K562 (cell line): Measurements from ENCODE around the gene CCDC167. TPM values are rescaled to one million over a fixed set of nuclear protein-coding genes. Genes with fewer than 3 reads are reported as not detected.

Experiments used
- AFF4 ChIP-seq: sonication (generic); formaldehyde crosslinking; IDR thresholded peaks from 2 replicates; pipeline ENCODE4 v1.8.0; 2023; ENCODE audit warnings: mild to moderate bottlenecking, missing genetic modification reagents
- ASH1L ChIP-seq: fragments of 450-650 bp; IDR thresholded peaks from 2 replicates; pipeline ENCODE4 v1.6.1; 2018; ENCODE audit warnings: borderline replicate concordance, mild to moderate bottlenecking, low read depth; ENCODE audit not compliant: partially characterized antibody
- CBFA2T2 ChIP-seq: fragments of 450-650 bp; conservative IDR thresholded peaks from 2 replicates; pipeline ENCODE4 v1.6.1; 2017; ENCODE audit warnings: mild to moderate bottlenecking
- CCAR2 ChIP-seq: fragments of 200-400 bp; formaldehyde crosslinking; IDR thresholded peaks from 2 replicates; pipeline ENCODE4 v1.6.1; 2017; ENCODE audit warnings: mild to moderate bottlenecking, low read depth, low read length
- CREM ChIP-seq: IDR thresholded peaks from 2 replicates; pipeline ENCODE4 v1.6.1; 2014; ENCODE audit warnings: antibody characterized with exemption, low read depth
- DMBX1 ChIP-seq: fragments of 250-450 bp; sonication (Bioruptor Pico); IDR thresholded peaks from 2 replicates; pipeline ENCODE4 v1.8.0; 2022; ENCODE audit warnings: inconsistent platforms, mild to moderate bottlenecking, moderate library complexity, borderline replicate concordance
- DPF2 ChIP-seq: fragments of 450-650 bp; IDR thresholded peaks from 2 replicates; pipeline ENCODE4 v1.6.1; 2016
- MXI1 ChIP-seq: IDR thresholded peaks from 2 replicates; pipeline ENCODE4 v1.6.1; 2011; ENCODE audit warnings: low read depth, mild to moderate bottlenecking, improper control_type of control experiment, low read length
- NBN ChIP-seq: fragments of 450-650 bp; IDR thresholded peaks from 2 replicates; pipeline ENCODE4 v1.6.1; 2016; ENCODE audit warnings: low read depth, mild to moderate bottlenecking
- PPARD ChIP-seq: fragments of 250-450 bp; sonication (Bioruptor Pico); IDR thresholded peaks from 2 replicates; pipeline ENCODE4 v1.8.0; 2022; ENCODE audit warnings: inconsistent platforms, mild to moderate bottlenecking, moderate library complexity
- SMAD4 ChIP-seq: fragments of 250-450 bp; sonication (Bioruptor Pico); conservative IDR thresholded peaks from 2 replicates; pipeline ENCODE4 v1.8.0; 2021; ENCODE audit warnings: inconsistent platforms, mild to moderate bottlenecking, moderate library complexity
- SMARCB1 ChIP-seq: IDR thresholded peaks from 2 replicates; pipeline ENCODE4 v1.6.1; 2011; ENCODE audit warnings: improper control_type of control experiment, low read depth; ENCODE audit not compliant: insufficient read length
- SNIP1 ChIP-seq: fragments of 450-650 bp; IDR thresholded peaks from 2 replicates; pipeline ENCODE4 v1.7.1; 2017; ENCODE audit warnings: low read depth, mild to moderate bottlenecking
- SP1 ChIP-seq: sonication (generic); formaldehyde crosslinking; IDR thresholded peaks from 2 replicates; pipeline ENCODE4 v1.8.1; 2022; ENCODE audit warnings: mild to moderate bottlenecking, missing genetic modification reagents
- TCF7 ChIP-seq: sonication (generic); IDR thresholded peaks from 2 replicates; pipeline ENCODE4 v1.6.1; 2016; ENCODE audit warnings: antibody characterized with exemption, borderline replicate concordance
- TEAD4 ChIP-seq, 2 experiments: sonication (generic) in 1 of 2; formaldehyde crosslinking in 1 of 2; IDR thresholded peaks; 2 replicates each; pipeline versions ENCODE4 v1.6.1 to v1.8.0; 2012 to 2022; ENCODE audit warnings: borderline replicate concordance in 1 of 2, inconsistent platforms in 1 of 2, low read length in 1 of 2, mild to moderate bottlenecking in 1 of 2, missing genetic modification reagents in 1 of 2
- TRIM28 ChIP-seq: fragments of 450-650 bp; IDR thresholded peaks from 2 replicates; pipeline ENCODE4 v1.6.1; 2017
- XRCC5 ChIP-seq: fragments of 200-400 bp; formaldehyde crosslinking; IDR thresholded peaks from 2 replicates; pipeline ENCODE4 v1.6.1; 2017; ENCODE audit warnings: low read depth, mild to moderate bottlenecking, low read length
- ZNF354B ChIP-seq: fragments of 250-450 bp; sonication (Bioruptor Pico); IDR thresholded peaks from 2 replicates; pipeline ENCODE4 v1.4.0; 2020
- polyA plus RNA-seq, 8 experiments: library from polyadenylated mRNA; depleted of rRNA in 4 of 8; stranded (reverse) in 5 of 8; unstranded in 3 of 8; fragments of >200 nt; fragmentation: Nextera tagmentation in 2 of 8; fragmentation: Illumina TruSeq in 1 of 8; extraction: Ambion mirVana in 2 of 8; extraction: Trizol in 1 of 8; gene quantifications; 2 replicates each; pipeline versions ENCODE4 v1.2.1 to v1.2.3, GENCODE V29; 2011 to 2014; ENCODE audit warnings: inconsistent platforms in 1 of 8, missing spikeins in 1 of 8
- total RNA-seq, 7 experiments: library from RNA; depleted of rRNA in 6 of 7; stranded (reverse); fragments of >200 nt in 6 of 7; fragmentation: Illumina TruSeq in 2 of 7; extraction: Trizol in 2 of 7; gene quantifications; 2 replicates each; pipeline versions ENCODE4 v1.2.1 to v1.2.3, GENCODE V29; 2011 to 2021; ENCODE audit warnings: low replicate concordance in 1 of 7
- TF ChIP-seq, protein P1 (sequence below): fragments of 150-350 bp; conservative IDR thresholded peaks from 2 replicates; pipeline ENCODE4 v1.6.1; 2014; ENCODE audit warnings: low read length
- TF ChIP-seq, protein P2 (sequence below): sonication (generic); formaldehyde crosslinking; IDR thresholded peaks from 2 replicates; pipeline ENCODE4 v1.8.0; 2022; ENCODE audit warnings: mild to moderate bottlenecking, low read depth, missing genetic modification reagents

CCDC167 gene
- total and polyA plus RNA-seq, 9 of the 15 experiments (the other 6 are each of a cell fraction or from before 2014, with no cell fraction given) = 26.0 to 114 (median 45.2) TPM

- TF ChIP-seq AFF4 (CRISPR knock-in tag) = 0 out of 2 replicates have a peak, but pooled peaks have one; percentile 68
- peak; percentile 75; the same call in 1 of the 2 replicates for TF ChIP-seq TCF7
- TF ChIP-seq CBFA2T2 = peak; percentile 99
- TF ChIP-seq TRIM28 = 0 out of 2 replicates have a peak, but pooled peaks have one; percentile 57
- TF ChIP-seq ZNF354B (CRISPR knock-in tag) = no peak
- TF ChIP-seq, protein P1, sequence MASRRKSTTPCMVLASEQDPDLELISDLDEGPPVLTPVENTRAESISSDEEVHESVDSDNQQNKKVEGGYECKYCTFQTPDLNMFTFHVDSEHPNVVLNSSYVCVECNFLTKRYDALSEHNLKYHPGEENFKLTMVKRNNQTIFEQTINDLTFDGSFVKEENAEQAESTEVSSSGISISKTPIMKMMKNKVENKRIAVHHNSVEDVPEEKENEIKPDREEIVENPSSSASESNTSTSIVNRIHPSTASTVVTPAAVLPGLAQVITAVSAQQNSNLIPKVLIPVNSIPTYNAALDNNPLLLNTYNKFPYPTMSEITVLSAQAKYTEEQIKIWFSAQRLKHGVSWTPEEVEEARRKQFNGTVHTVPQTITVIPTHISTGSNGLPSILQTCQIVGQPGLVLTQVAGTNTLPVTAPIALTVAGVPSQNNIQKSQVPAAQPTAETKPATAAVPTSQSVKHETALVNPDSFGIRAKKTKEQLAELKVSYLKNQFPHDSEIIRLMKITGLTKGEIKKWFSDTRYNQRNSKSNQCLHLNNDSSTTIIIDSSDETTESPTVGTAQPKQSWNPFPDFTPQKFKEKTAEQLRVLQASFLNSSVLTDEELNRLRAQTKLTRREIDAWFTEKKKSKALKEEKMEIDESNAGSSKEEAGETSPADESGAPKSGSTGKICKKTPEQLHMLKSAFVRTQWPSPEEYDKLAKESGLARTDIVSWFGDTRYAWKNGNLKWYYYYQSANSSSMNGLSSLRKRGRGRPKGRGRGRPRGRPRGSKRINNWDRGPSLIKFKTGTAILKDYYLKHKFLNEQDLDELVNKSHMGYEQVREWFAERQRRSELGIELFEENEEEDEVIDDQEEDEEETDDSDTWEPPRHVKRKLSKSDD = no peak
- peak; percentile 86 for TF ChIP-seq MXI1
- TF ChIP-seq CCAR2 = 0 out of 2 replicates have a peak, but pooled peaks have one; percentile 52
- peak; percentile 95 for TF ChIP-seq SMAD4 (CRISPR knock-in tag)
- peak; percentile 97 for TF ChIP-seq SMARCB1
- TF ChIP-seq XRCC5 = peak; percentile 86
- TF ChIP-seq NBN = peak; percentile 76
- TF ChIP-seq TEAD4 (IDR thresholded peaks at IDR 0.05; ENCODE audit: low read length) = peak; percentile 99
- no peak for TF ChIP-seq TEAD4 (CRISPR knock-in tag; IDR thresholded peaks at IDR 0.05; ENCODE audit: borderline replicate concordance)
- peak; percentile 83 for TF ChIP-seq CREM
- TF ChIP-seq PPARD (CRISPR knock-in tag) = no peak
- peak; percentile 92 for TF ChIP-seq DMBX1 (CRISPR knock-in tag)
- TF ChIP-seq ASH1L = no peak
- peak; percentile 98 for TF ChIP-seq DPF2
- no peak for TF ChIP-seq SP1
- no peak for TF ChIP-seq SNIP1
- TF ChIP-seq, protein P2, sequence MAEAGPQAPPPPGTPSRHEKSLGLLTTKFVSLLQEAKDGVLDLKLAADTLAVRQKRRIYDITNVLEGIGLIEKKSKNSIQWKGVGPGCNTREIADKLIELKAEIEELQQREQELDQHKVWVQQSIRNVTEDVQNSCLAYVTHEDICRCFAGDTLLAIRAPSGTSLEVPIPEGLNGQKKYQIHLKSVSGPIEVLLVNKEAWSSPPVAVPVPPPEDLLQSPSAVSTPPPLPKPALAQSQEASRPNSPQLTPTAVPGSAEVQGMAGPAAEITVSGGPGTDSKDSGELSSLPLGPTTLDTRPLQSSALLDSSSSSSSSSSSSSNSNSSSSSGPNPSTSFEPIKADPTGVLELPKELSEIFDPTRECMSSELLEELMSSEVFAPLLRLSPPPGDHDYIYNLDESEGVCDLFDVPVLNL (CRISPR knock-in tag) = no peak
These were observed 39.5 kb downstream of the CCDC167 start (continued) for GRCh38 chr6:37459981-37460800.
